Stimulated activated CD8-positive, alpha-beta memory T cell treated with anti-CD3 and anti-CD28 coated beads, Interleukin-4, amount 100 ng/mL, for 24 hours (primary cell): ENCODE measurements around the gene DIDO1.
"Not testable (repeated sequence)": the region's sequence is repeated elsewhere in the genome, so short reads cannot be mapped to it uniquely, and the experiment has no call there.

Experiments
- DNase-seq: peaks from one replicate; pipeline ENCODE4 v3.0.0-alpha.2; 2020; ENCODE audit warnings: low read depth

Gene DIDO1

GRCh38 chr20:62962891-62963613, 36.7 kb upstream of the DIDO1 start:
- DNase-seq = no peak

DNA sequence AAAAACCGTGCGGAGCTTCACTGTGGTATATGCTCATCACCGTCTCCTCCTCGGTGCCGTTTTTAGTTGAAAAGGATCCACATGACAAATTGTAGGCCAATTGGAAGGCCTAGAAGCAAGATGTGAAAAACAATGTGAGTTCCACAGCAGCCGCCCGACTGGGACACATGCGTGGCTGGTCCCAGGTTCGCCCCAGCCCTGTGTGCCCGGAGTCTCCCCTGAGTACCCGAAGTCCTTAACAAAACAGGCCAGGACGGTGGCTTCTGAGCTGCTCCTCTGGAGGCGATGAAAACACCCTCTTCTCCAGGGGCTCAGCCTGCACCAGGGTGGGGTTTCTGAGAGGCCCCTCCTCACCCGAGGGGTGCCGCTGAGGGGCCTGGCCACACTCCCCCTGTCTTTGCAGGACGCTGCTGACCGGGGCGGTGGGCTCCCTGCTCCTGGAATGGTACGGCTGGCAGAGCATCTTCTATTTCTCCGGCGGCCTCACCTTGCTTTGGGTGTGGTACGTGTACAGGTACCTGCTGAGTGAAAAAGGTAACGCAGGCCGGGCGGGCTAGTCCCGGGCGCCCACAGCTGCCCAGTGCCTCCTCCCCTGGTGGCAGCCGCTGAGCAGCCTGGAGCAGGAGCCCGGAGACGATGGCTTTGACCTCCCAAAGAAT, 36.0 kb upstream of the DIDO1 start:
- no peak for DNase-seq

DNA sequence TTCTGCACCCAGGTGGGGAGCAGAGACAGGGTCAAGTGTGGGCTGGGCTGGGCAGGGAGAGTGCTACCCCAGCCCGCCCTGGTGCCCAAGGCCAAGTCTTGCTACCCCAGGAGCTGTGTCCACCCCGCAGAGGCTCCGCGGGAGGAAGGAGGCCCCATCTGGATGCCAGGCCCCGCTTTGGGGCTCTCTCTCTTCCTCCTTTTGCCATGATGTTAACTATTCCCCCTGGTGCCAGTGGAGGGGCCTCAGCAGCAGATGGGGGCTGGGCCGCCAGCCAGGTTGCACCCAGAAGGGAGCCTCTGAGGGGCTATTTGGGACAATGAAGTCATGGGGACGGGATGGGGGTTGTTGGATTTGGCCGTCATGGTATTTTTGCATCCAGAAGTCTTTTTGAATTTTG, 35.5 kb upstream of the DIDO1 start:
- no peak for DNase-seq

DNA sequence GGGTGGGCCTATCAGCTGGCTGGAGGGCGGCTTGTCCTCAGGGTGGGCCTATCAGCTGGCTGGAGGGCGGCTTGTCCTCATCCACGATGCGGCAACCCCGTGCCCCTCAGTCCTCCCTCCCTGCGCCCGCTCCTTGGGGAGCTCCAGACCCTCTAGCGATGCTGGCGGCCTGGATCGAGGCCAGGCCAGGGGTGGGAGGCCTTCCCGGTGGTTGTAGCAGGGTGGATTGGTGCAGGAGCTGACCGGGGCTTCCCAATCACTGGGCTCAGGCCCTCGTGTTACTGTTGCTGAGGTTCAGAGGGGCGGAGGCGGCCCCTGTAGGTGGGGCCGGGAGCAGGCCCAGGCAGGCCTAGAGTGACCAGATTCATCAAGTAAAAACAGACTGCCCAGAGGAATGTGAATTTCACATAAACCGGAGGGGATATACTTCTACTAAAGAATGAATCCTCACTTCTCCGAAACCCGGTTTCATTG, 35.0 kb upstream of the DIDO1 start:
- no peak for DNase-seq

DNA sequence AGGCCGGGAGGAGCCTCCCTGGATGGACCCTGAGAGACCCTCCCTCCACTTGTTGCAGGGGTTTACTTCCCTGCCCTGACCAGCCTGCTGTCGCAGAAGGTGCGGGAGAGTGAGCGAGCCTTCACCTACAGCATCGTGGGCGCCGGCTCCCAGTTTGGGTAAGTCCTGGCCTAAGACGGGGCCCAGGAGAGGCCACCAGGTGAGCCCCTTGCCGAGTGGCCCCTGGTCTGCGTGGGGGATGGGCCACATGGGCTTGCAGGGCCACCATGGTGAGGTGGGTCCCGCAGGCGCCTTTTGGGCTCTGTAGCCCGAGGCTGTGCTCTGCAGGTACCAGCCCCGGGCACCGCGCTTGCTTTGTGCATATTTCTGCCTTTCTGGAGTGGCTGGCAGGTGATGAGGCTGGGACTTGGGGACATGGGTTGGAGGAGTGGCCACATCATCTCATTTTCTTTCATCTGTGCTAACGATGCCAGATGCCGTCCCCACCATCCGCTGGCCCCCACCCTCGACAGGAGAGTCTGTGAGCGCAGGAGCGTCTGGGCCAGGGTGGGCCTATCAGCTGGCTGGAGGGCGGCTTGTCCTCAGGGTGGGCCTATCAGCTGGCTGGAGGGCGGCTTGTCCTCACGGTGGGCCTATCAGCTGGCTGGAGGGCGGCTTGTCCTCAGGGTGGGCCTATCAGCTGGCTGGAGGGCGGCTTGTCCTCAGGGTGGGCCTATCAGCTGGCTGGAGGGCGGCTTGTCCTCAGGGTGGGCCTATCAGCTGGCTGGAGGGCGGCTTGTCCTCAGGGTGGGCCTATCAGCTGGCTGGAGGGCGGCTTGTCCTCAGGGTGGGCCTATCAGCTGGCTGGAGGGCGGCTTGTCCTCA, 34.4 kb upstream of the DIDO1 start:
- not testable (repeated sequence) for DNase-seq

DNA sequence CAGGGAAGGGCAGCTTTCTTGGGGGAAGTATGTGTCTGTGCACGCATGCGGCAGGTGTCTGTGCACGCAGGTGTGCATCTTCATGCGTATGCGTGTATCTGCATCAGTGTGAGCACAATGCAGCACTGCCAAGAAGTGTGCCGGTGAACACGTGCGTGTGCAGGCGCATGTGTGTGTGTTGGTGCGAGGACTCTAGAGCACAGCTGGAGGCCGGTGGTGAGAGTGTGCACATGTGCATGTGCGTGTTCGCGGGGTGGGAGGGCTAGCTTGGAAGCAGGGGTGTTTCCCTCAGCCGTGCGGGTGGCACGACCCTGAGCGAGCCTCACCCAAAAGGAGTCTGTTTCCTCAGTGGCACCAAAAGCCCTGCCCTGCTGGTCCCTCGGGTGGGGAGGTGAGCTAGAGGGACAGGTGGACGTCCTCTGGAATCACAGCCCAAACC, 33.7 kb upstream of the DIDO1 start:
- DNase-seq = no peak

DNA sequence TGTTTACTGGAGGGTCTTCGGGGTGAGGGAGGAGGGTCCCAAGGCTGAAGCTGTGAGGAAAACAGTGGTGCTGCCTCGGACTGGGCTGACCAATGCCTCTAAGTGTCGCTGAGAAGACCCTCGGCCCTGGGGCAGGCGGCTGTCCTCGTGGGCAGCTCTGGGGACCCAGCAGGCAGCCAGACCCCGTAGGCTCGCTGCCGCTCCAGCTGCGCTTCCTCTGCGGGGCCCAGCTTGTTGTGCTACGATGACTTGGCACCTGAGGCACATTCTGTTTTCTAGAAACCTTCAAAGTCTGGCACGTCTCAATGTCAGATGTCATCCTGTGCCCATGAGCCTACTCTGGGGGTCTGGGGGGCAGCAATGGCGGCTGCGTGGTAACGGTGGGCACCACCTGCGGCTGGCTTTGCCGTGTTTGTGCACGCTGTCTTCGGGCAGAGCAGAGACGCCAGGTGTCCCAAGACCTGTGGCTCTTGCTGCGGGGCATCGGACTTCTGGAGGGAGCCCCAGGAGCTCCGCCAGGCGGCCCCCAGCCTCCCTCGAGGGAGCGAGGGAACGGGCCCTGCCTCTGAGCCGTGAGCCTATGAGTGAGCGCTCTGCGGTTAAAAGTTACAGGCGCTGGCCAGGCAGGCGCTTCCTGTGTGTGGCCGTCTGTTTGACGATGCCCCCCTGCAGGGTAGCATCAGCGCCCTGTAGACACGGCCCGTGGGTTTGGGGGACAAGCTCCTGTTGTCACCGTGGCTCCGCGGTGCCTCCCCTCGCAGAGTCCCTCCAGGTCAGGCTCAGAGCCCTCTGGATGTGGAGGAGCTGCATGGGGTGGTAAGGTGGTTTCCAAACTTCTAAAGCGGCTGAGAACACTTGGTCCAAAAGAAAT, 33.0 kb upstream of the DIDO1 start:
- no peak for DNase-seq

DNA sequence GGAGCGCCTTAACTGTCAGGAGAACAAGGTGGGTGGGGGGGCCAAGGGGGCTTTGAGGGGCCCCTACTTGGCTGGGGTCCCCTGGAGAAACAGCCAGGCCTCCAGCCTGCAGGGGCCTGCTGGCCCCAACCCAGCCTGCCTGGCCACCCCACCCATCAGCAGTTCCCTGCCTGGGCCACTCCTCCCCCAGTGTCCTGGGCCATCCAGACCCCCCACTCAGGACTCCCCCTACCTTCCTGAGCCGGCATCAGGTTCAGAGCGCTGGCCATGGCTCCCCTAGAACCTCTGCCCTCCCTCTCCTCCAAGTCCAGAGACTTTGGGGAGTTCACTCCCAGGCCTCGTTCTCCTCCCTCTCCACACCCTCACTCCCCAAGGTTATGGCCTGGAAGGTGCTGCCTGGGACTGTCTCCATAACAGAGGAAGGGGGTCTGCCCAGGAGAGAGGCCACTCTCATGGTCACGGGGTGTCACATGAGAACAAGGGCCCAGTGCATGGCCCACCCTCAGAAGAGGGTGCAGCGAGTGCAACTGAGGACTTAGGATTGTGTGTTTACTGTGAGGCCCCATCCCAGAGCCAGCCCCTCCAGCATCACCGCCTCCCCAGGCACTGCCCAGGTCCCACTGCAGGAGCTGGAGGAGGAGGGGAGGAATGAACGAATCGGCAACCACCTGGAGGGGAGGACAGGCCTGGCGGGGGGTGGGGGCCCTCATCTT, 32.2 kb upstream of the DIDO1 start:
- DNase-seq = no peak

DNA sequence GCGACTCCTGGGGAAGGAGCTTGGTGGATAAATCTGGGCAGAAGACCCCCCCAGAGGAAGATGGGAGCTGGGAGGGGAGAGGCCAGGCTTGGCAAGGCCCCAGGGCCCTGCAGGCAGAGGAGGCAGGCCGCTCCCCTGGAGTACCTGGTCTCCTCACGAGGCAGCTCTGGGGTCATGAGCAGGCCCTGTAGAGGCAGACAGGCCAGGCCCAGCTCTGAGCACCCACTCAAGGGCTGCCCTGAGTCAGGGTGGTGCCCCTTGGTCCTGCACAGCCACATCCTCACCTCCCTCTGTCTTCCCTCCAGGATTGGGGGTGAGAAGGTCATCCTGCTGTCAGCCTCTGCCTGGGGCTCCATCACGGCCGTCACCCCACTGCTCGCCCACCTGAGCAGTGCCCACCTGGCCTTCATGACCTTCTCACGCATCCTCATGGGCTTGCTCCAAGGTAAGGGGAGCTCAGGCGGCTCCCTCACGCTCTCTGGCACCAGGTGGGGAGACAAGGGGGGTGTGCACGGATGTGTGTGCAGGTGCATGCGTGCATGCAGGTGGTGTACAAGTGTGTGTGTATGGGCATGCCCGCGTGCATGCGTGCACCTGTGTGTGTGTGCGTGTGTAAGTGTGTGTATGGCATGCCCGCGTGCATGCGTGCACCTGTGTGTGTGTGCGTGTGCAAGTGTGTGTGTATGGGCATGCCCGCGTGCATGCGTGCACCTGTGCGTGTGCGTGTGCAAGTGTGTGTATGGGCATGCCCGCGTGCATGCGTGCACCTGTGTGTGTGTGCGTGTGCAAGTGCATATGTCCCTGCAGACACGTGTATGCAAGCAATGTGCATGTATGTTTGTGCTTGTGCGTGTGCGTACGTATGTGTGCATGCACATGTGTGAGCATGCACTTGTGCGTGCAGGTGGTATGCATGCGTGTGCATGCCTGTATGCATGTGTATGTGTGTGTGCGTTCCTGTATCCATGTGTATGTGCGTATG, 31.1 kb upstream of the DIDO1 start:
- no peak for DNase-seq

GRCh38 chr20:62956387-62957135, 30.3 kb upstream of the DIDO1 start:
- no peak for DNase-seq

DNA sequence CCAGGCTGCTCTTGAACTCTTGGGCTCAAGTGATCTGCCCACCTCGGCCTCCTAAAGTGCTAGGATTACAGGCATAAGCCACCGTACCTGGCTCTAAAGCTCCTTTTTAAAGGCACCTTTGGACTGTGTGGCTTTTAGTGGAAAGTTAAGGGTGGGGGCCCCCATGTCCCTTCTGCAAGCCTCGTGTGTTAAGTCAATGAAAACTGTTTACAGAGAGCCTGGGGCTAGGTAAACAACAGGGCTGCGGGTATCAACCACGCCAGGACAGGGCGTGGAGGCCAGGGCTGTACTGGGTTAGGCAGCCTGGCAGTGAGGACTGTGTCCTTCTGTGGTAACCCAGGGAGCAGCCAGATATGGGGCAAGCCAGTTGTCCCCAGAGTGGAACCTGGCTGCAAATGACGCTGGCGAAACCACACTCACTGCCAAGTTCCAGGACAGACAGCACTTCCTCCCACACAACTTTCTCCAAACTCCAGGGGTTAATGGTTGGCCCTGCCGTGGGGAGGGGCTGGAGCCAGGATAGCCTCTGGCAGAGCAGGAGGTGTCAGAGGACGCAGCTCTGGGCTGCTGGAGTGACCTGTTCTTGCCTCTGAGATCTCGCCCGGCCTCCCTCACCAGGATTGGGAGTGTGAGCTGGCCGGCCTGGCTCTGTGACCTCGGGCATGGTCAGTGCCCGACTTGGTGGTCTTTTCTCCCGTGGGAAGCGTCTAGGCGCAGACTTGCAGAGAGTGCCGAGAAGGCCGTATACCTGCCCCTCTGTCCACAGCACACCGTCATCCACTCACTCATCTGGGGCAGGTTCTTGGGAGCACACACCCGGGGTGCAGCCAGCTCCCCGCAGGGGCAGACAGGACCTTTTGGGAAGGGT, 29.4 kb upstream of the DIDO1 start:
- DNase-seq = no peak

GRCh38 chr20:62953839-62954703, 27.8 kb upstream of the DIDO1 start:
- peak; percentile 38 for DNase-seq

DNA sequence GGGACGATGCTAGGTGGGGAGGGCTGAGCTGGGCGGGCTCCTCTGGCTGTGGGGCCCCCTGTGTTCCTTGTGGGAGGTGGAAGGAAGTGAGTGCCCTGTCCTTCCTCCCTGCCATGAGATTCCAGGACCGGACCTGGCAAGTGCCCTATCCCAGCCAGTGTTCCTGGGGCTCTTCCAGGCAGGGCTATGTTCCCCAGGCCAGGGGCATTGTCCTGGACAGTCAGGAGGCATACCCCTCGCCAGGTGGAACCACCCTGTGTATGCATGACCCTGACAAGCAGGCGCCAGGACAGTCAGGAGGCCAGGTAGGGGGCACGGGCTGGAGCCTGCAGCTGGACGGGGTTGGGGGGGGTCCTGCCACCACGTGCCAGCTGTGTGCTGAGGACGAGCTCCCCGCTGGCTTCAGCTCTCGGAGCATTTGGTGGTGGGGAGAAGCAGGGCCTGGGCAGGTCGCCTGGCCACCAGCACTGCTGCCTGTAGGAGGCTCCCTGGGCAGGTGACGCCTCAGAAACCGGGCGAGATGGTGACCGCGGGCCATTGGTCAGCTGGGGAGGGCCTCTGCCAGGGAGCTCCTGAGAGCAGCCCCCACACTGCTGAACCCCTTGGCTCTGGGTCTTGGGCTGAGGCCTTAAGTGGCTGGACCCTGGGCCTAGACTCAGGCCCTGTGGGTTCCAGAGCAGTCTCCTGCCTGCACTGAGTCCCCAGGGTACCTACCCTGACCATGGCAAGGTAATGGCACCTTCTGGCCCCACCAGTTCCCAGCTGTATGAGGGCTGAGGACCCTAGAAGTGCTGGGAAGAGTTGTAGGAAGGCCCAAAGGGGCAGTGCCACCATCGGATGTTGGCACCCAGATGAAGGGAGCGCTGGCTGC, 26.9 kb upstream of the DIDO1 start:
- no peak for DNase-seq

DNA sequence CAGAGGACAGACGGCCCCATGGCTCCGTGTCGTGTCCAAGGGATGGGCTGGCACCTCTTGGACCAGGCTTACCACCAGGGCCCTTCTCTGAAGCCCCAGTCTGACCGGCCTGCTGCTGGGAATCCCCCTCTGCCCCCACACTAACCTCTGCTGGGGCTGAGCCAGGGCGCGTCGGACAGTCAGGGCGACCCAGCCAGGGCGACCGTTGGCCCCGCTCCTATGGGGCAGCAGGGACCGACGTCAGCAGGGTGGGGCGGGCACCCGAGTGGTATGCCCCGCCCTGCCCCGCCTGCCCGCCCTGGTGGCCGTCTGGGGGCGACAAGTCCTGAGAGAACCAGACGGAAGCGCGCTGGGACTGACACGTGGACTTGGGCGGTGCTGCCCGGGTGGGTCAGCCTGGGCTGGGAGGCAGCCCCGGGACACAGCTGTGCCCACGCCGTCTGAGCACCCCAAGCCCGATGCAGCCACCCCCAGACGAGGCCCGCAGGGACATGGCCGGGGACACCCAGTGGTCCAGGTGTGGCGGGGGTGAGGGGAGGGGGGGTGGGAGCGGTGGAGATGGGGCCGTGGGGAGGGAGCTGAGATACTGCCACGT, 26.2 kb upstream of the DIDO1 start, which contains the start of gene SLC17A9:
Gene SLC17A9, plus strand, starts transcription at position 337 of the 595 bp plus-strand sequence. Its CDS starts 122 bp downstream, at position 459.
- DNase-seq = peak; percentile 60

DNA sequence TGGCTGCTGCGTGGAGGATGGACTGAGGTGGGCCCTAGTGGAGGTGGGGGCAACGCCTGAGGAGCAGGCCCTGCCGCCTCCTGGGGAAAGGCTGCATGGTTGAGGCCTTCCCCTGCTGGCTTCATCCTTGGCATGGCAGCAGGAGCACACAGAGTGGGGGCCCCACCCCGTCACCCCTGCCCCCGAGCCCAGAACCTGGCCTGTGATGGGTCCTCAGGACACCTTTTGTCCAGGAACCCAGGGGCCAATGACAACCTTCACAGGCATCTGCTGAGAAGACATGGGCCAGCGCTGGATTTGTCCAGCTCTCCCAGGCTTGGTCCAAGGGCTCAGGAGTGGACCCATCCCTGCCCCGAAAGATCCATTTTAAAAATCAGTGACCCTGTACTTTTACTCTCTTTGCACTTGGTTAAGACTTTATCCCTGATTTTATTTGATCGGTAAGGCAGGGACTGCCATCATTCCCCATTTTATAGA, 25.6 kb upstream of the DIDO1 start:
- no peak for DNase-seq
